GM10266 (cell line): ENCODE measurements around the gene ISG20.

Source experiments
- DNase-seq: peaks from one replicate; pipeline ENCODE4 v3.0.0; 2012; ENCODE audit errors: extremely low spot score
- TF ChIP-seq, protein P1 (sequence below): IDR thresholded peaks from 2 replicates; pipeline ENCODE4 v1.5.1; 2012; ENCODE audit warnings: mild to moderate bottlenecking, low read depth; ENCODE audit not compliant: control insufficient read depth, insufficient read depth; ENCODE audit errors: missing control alignments

The ISG20 gene

DNA sequence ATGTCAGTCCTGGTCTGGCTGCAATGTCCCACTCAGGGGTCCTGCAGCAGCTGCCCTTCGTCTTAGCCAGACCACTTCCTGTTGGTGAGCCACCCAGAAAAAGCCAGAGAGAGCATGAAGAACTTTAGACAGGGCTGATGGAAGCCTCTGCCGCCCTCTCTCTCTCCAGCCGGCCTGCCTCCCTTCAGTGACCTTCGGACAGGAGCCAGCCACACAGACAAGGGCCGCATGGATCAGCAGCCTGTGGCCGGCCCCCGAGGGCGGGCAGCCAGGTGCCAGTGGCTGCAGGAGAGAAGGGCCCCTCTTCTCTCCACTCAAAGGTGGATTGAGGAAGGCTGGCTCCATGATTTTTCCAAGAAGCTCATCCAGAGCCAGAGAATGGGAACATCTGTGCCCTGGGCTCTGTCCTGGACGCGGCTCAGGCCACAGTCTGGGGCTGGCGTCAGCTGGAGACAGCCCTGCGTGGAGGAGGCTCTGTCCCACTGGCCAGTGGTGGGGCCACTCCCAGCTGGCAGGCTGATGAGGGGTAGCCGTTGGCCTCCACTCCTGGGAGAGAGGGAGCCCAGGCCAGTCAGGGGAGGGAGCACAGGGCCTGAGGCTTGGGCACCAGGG lies 42.9 kb downstream of the ISG20 start:
- TF ChIP-seq, protein P1, sequence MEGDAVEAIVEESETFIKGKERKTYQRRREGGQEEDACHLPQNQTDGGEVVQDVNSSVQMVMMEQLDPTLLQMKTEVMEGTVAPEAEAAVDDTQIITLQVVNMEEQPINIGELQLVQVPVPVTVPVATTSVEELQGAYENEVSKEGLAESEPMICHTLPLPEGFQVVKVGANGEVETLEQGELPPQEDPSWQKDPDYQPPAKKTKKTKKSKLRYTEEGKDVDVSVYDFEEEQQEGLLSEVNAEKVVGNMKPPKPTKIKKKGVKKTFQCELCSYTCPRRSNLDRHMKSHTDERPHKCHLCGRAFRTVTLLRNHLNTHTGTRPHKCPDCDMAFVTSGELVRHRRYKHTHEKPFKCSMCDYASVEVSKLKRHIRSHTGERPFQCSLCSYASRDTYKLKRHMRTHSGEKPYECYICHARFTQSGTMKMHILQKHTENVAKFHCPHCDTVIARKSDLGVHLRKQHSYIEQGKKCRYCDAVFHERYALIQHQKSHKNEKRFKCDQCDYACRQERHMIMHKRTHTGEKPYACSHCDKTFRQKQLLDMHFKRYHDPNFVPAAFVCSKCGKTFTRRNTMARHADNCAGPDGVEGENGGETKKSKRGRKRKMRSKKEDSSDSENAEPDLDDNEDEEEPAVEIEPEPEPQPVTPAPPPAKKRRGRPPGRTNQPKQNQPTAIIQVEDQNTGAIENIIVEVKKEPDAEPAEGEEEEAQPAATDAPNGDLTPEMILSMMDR: no peak
- DNase-seq: no peak

DNA sequence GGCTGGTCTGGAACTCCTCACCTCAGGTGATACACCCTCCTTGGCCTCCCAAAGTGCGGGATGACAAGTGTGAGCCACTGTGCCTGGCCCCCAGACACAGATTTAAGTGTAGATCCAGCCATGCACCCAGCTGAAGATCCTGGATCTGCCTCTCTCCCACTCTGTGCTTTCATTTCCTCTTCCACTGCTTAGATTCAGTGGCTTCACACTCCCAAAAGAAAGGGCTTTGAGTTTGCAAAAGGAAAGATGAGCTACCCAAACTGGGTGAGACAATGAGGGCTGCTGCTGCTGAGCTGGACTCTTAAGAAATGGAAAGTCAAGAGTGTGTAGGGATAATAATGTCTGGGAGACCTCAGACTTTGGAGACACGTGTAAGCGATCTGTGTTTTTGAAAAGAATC lies 45.5 kb downstream of the ISG20 start:
- TF ChIP-seq, protein P1: no peak
- DNase-seq: no peak

DNA sequence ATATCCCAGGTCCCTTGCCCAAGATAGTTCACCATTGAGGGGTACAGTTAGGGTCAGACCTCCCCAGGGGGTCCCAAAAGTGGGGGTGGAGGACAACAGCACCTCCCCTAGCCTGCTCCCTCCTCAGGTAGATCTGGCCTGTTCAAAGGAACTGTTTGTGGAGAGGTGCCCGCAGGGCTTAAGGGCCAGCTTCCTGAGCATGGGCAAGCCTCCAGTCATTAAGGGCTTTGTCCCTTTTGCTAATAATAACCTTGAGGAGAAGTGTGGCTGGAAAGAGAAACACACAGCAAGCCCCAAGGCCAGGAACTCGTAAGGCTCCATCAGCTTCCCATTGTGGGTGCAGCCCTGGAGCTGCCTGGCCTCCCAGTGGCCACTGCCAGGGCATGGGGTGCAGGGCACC lies 47.4 kb downstream of the ISG20 start:
- TF ChIP-seq, protein P1: no peak
- no peak for DNase-seq

DNA sequence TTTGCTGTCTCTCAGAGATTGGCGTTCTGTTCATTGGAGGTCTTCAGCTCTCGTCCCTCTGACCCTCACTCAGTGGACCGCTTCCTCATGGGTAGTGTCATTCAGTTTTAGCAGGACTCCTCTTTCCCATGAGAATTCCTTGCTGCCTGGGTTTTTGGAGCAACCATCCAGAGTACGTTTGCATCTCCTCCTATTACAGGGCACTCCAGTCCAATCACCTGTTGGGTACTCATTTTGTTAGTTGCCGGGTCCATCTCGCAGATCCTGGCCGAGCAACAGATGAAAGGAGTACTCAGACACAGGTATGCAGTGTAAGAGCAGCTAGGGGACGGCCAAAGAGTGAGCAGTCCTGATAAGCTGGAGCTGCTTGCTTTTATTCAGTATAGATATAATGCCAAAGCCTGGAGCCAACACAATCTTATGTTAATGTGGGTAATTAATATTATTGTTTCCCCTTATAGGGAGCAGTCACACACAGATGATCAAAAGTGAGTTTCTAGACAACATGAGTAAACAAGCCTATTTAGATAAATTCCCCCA lies 49.6 kb downstream of the ISG20 start:
- no peak for DNase-seq
- TF ChIP-seq, protein P1: no peak

DNA sequence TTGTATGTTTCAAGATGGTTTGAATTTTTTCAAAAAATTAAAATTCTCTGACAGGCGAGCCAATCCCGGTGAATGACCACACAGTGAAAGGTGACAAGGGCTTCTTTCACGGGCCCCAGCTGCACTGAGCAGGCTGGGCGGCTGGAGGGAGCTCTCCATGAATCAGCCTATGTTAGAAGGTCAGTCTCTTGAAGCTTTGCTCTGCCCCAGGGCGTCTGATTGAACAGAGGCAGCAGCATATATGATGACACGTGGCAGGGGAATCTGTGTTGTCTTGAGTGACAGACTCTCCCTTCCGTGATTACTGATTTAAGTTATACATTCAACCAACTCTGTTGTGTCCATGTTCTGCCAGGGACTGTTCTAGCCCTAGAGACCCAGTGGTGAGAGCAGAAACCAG lies 51.5 kb downstream of the ISG20 start:
- no peak for DNase-seq
- TF ChIP-seq, protein P1: no peak

DNA sequence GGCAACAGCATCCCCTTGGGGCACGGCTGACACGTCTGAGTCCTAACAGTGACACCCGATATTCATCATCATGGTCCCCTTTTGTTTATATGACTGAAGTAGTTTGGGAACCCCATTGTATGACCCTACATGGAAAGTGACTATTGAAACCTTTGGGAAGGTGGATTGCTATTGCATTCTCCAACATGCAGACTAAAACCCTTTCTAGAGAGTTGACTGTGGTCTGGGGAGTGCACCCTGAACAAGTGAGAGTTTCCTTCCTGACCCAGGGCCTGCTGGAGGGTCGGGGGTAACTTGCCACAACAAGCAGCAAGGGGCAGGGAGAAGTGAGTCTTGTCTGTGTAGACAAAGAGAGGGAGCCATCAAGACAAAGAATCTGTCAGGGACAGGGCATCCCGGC lies 54.4 kb downstream of the ISG20 start:
- DNase-seq: no peak
- TF ChIP-seq, protein P1: no peak

DNA sequence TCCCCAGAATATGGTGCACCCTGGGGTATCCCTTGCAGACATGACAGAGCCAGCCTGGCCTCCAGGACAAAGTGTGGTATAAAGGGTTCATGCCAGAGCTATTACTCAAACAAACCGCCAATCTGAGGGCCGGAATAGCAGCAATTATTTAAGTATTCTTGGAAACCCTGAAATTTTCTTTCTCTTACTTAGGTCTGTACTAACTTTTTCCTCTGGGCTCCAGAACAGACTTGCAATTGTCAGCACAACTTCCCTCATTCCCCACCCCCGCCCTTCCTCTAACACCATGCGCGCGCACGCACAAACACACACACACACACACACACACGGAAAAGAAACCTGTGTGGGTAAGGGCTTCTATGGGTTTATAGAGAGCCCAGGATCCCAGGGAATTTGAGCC lies 56.3 kb downstream of the ISG20 start:
- TF ChIP-seq, protein P1: no peak
- DNase-seq: no peak
